ENCODE results near the gene FAM168A. TPM values are rescaled to one million over a fixed set of nuclear protein-coding genes. Genes with fewer than 3 reads are reported as not detected.

Gene FAM168A
- total and polyA plus RNA-seq, 4 donors, result 4.8 to 14.6 (median 9.1) TPM

- H3K4me3 ChIP-seq (ENCODE audit: low read depth in 1 of 3, low read length in 3 of 3), result no peak overlapping the region
- WGBS, result 89% methylated on average over 7 of the region's 7 CpGs
- no peaks in the 10 kb centered on the region for H3K36me3 ChIP-seq (ENCODE audit: control insufficient read depth in 4 of 4, insufficient read depth in 3 of 4, low read depth in 1 of 4, low read length in 3 of 4)
- no peak overlapping the region for H3K9ac ChIP-seq (ENCODE audit: low read depth in 1 of 2, low read length in 2 of 2)
- no peak for DNase-seq (ENCODE audit: low spot score)
- H3K4me1 ChIP-seq (ENCODE audit: control insufficient read depth in 4 of 4, insufficient read depth in 4 of 4, low read length in 3 of 4), result no peaks in the 10 kb centered on the region
- H3K9me3 ChIP-seq (ENCODE audit: control insufficient read depth in 4 of 4, low read length in 3 of 4), result no peaks in the 10 kb centered on the region
- no peak overlapping the region for H3K27ac ChIP-seq (ENCODE audit: low read depth in 1 of 2, low read length in 2 of 2)
- H3K27me3 ChIP-seq (ENCODE audit: control insufficient read depth in 4 of 4, insufficient read depth in 4 of 4, low read length in 3 of 4), result no peaks in the 10 kb centered on the region
- TF ChIP-seq RXRA (IDR thresholded peaks at IDR 0.05) (no peak), MAX (IDR thresholded peaks at IDR 0.05) (no peak), GABPA (IDR thresholded peaks at IDR 0.05 in 1 of 2, conservative IDR thresholded peaks at IDR 0.05 in 1 of 2) (no peak), RAD21 (IDR thresholded peaks at IDR 0.05) (no peak), CTCF (IDR thresholded peaks at IDR 0.05; ENCODE audit: low read depth, low read length, missing input control) (no peak), ATF3 (IDR thresholded peaks at IDR 0.05) (no peak), FOXA2 (IDR thresholded peaks at IDR 0.05) (no peak), TAF1 (conservative IDR thresholded peaks at IDR 0.05) (no peak), JUND (IDR thresholded peaks at IDR 0.05) (no peak)
Measured at GRCh38 chr11:73396985-73397384, 200.9 kb downstream of the FAM168A start.

DNA sequence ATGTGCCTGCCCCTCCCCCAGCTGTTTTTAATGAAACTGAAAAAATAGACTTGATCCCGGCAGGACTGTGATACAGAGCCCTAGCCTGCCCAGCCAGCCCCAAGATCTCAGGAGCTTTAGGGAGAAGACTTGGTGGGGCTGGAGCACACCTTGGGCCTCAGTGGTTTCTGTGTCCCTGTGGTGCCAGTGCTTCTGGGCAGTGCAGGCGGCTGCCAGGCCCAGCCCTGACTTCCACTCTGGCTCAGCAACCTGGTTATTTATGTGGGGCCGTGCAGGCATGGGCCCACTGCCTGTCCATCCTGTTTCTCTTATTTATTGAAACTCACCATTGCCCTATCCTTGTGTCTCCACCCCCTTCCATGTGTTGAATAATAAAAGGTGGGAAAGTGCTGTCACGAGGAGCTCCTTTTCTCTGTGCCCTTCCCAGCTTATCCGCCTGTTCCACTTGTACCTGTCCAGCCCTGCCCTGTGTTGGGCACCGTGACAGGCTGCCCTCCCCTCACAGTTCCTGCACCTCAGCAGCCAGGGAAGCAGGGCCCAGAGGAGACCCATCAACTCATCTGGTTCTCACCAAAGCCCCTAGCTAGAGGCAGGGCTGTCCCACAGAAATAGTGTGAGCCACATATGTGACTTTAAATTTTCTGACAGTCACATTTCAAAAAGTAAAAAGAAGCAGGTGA, 201.5 kb downstream of the FAM168A start:
- Histone ChIP-seq H3K9me3 (ENCODE audit: control insufficient read depth in 4 of 4, low read length in 3 of 4) (no peaks in the 10 kb centered on the region), H3K4me1 (ENCODE audit: control insufficient read depth in 4 of 4, insufficient read depth in 4 of 4, low read length in 3 of 4) (no peaks in the 10 kb centered on the region), H3K4me3 (ENCODE audit: low read depth in 1 of 3, low read length in 3 of 3) (no peak overlapping the region), H3K9ac (ENCODE audit: low read depth in 1 of 2, low read length in 2 of 2) (no peak overlapping the region), H3K27ac (ENCODE audit: low read depth in 1 of 2, low read length in 2 of 2) (no peak overlapping the region), H3K36me3 (ENCODE audit: control insufficient read depth in 4 of 4, insufficient read depth in 3 of 4, low read depth in 1 of 4, low read length in 3 of 4) (no peaks in the 10 kb centered on the region), H3K27me3 (ENCODE audit: control insufficient read depth in 4 of 4, insufficient read depth in 4 of 4, low read length in 3 of 4) (no peaks in the 10 kb centered on the region)
- 93% methylated on average over 6 of the region's 6 CpGs for WGBS
- TF ChIP-seq GABPA (IDR thresholded peaks at IDR 0.05 in 1 of 2, conservative IDR thresholded peaks at IDR 0.05 in 1 of 2) (no peak), CTCF (IDR thresholded peaks at IDR 0.05; ENCODE audit: low read depth, low read length, missing input control) (no peak), ATF3 (IDR thresholded peaks at IDR 0.05) (no peak), MAX (IDR thresholded peaks at IDR 0.05) (no peak), SP1 (IDR thresholded peaks at IDR 0.05) (no peak), FOXA1 (IDR thresholded peaks at IDR 0.05) (no peak), JUND (IDR thresholded peaks at IDR 0.05) (no peak), EGR1 (IDR thresholded peaks at IDR 0.05; ENCODE audit: low read depth in 2 of 2) (no peak), NR2F2 (IDR thresholded peaks at IDR 0.05) (no peak)
- TF ChIP-seq, protein P1, sequence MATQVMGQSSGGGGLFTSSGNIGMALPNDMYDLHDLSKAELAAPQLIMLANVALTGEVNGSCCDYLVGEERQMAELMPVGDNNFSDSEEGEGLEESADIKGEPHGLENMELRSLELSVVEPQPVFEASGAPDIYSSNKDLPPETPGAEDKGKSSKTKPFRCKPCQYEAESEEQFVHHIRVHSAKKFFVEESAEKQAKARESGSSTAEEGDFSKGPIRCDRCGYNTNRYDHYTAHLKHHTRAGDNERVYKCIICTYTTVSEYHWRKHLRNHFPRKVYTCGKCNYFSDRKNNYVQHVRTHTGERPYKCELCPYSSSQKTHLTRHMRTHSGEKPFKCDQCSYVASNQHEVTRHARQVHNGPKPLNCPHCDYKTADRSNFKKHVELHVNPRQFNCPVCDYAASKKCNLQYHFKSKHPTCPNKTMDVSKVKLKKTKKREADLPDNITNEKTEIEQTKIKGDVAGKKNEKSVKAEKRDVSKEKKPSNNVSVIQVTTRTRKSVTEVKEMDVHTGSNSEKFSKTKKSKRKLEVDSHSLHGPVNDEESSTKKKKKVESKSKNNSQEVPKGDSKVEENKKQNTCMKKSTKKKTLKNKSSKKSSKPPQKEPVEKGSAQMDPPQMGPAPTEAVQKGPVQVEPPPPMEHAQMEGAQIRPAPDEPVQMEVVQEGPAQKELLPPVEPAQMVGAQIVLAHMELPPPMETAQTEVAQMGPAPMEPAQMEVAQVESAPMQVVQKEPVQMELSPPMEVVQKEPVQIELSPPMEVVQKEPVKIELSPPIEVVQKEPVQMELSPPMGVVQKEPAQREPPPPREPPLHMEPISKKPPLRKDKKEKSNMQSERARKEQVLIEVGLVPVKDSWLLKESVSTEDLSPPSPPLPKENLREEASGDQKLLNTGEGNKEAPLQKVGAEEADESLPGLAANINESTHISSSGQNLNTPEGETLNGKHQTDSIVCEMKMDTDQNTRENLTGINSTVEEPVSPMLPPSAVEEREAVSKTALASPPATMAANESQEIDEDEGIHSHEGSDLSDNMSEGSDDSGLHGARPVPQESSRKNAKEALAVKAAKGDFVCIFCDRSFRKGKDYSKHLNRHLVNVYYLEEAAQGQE (IDR thresholded peaks at IDR 0.05), result no peak
- no peak for DNase-seq (ENCODE audit: low spot score)

Data from liver (tissue), 9 donors.